ENCODE data around the gene STRADA.

- TF ChIP-seq POLR2A (IDR thresholded peaks at IDR 0.05), result no peak
- TF ChIP-seq CTCF (IDR thresholded peaks at IDR 0.05), result no peak
Observed at GRCh38 chr17:63790057-63790456, 48.5 kb upstream of the STRADA start.

Measured in Peyer's patch (tissue), 4 donors.